NCI-H146 (cell line): ENCODE results near the gene WWC1.
"Not testable (repeated sequence)": the region's sequence is repeated elsewhere in the genome, so short reads cannot be mapped to it uniquely, and the experiment has no call there.

Source experiments
- DNase-seq: peaks from one replicate; lab custom pipeline; 2025; lab: John Stamatoyannopoulos, UW

Gene WWC1

DNA sequence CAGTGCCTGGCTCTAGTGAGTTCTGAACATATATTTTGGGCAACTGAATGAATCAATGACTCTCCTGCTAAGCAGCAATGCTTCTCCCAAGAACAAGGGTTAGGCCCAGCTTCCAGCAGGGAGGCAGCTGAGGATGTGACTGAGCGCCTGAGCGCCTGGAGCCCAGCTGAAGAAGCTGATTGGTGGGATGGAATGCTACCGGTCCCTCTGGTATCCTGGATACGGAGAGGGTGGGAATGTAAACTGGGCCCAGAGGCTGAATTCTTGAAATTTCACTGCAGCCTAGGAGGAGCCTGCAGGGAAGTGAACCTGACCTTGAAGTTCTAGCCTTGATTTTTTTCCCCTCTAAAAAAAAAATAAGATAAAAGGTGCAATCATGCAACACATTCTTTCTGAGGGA, 43.2 kb downstream of the WWC1 start:
- peak; percentile 3 for DNase-seq

DNA sequence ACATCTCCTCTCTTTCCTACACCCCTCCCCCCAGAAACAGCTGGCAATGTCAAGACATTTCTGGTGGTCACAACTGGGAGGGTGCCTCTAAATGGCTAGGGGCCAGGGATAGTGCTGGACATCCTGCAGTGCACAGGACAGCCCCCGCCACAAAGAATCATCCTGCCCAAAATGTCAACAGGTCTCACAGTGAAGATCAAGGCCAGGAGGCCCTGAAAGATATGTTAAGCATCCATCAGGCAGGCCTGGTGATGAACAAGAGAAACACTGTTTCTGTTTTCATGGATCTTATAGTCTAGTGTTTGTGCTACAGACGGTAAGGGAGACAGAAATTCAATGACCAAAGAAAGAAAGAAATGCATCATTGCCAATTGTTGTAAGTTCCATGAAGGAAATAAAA, 45.9 kb downstream of the WWC1 start:
- DNase-seq = no peak

DNA sequence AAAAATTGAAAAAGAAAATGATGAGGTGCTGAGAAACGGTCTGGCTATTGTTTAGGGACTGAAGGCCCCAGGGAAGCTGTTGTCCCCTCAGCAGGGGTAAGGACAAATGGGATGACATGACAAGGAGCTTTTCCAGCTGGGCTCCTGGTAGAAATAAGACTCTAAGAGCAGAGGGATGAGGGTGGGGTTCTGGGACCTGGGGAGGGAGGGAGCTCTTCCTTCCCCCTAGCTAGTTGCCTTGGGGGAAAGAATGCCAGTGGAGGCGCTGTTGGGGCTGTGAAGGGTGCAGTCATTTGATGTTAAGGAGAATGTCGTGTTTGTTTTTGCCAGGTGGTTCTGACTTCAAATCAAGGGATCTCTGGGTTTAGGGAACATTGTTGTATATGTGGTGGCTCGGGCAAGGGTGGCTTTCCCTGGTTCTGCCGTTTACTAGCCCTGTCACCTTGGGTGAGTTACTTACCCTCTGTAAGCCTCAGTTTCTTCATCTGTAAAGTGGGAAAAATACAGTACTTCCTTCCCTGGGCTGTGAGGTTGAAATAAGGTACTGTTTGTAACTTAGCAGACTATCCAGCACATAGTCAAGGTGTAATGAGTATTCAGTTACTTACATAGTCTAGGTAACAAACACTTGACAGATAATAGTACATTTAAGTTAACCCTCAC, 47.8 kb downstream of the WWC1 start:
- peak; percentile 39 for DNase-seq

DNA sequence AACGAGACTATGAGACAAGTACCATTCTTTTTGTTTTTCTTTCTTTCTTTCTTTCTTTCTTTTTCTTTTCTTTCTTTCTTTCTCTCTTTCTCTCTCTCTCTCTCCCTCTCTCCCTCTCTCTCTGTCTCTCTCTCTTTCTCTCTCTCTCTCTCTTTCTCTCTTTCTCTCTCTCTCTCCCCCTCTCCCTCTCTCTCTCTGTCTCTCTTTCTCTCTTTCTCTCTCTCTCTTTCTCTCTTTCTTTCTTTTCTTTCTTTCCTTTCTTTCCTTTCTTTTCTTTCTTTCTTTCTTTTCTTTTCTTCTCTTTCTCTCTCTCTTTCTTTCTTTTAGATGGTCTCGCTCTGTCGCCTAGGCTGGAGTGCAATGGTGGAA, 48.3 kb downstream of the WWC1 start:
- not testable (repeated sequence) for DNase-seq

DNA sequence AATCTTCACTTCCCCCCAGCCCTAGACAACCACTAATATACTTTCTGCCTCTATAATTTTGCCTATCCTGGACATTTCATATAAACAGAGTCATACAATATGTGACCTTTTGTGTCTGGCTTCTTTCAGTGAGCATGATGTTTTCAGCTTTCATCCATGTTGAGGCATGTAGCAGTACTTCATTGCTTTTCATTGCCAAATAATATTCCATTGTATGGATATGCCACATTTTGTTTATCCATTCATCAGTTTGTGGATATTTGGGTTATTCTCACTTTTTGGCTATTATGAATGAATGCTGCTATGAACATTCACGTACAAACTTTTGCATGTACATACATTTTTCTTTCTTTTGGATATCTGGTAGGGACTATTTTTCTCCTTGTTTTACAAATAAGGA, 49.0 kb downstream of the WWC1 start:
- no peak for DNase-seq

DNA sequence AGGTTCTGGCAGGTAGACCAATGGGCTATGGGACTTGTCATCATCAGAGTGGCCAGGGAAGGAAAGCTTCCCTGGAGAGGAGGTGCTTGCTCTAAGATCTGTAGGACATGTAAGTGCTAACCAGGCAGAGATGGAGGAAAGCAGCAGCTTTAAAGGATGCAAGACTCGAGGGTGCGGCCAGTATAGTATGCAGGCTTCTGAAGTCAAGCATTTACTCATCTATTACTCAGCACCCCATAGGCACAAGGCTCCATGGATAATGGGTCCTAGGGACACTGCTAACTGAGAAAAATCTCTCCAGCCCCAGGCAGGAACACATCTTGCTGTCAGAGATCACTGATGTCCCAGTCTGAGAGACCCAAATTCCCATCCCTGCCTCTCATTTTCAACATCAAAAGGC, 49.7 kb downstream of the WWC1 start:
- no peak for DNase-seq

DNA sequence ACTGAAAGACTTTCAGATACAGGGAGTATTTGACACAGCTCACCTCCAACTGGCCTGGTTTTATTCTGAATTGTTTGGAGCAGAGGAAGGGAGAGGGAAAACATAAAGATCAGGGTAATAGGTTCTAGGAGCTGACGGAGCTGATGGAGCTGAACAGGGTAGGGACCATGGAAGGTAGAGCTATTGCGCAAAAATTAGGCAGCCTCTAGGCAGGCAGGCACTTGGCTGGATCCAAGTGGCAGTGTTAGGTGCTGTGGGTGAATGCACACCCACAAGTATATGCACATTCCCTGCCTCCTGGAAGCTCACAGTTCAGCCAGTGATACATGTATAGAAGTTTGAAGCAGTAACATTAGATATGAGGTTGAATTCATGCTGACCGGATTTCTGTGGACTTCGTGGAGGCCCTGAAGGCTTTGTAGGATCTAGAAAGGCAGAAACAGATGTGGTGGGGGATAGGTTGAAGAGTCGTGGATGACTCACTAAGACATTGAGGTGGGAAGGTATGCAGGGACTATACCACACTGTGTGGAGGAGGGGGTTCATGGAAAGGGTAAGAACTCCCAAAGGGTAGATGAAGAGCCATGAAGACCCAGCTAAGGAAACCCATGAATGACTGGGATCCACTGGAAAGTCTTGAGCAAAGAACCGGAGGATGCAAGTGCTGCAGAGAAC, 50.8 kb downstream of the WWC1 start:
- no peak for DNase-seq

DNA sequence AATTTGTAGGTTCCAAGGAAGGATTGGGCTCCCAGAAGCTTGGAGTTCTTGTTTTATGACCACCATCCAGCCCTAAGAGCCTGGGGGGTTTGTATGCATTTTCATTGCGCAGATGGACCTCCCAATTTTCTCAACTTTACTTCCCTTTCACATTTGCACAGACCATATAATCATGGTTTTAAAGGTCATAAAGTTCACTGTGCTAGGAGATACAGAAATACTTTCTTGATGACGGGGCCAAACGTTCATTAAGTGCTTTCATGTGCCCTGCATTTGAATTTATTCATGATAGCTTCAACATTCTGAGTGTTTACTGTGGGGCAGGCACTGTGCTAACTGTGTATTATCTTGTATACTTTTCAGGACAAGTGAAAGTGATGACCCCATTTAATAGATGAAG, 51.5 kb downstream of the WWC1 start:
- DNase-seq = no peak

DNA sequence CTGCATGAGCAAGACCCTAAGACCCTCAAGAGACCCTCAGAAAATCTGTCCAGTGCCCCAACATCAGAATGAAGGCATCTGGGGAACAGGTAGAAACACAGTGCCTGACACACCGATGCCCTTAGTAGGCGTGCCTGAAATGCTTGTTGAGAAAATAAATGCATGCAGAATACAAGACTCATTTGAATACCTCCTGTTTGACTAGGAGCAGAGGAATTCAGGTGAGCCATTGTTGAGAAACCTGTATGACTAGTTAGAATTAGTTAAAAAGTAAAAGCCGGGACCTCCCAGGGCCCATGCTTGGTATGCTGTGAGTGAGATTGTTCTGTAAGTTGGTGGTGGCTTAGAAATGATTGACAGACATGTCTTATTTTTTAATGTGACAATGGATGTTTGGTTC, 55.0 kb downstream of the WWC1 start:
- DNase-seq = no peak

DNA sequence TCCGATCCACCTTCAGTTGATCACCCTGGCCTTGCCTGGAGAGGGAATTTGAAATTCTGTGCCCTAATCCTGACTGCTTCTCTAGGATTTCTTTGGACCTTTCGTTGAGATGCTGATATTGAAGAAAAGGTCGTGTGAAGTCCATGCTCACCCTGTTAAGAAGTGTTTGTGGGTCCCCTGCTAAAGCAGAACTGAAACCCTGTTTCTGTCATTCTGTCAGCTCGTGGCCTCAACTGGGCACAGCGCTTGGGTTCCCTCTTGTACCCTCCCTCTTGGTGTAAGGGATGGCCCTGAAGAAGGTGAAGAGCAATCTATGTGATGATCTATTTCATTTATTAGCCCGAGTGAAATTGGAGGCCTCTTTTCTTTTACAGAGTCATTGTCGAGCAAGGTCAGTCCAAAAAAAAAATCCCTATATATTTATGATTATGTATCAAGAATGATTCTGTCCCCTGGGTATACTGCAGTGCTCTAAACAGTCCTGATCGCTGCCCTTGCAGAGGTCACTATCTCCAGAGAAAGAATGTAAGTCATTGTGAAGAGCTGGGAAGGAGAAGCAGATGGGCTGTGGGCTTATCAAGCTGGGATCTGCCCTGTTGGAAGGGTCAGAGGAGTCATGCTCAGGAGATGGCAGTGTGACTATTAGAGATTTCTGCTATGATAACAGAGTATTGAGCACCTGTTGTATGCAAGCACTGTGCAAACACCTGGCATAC, 56.1 kb downstream of the WWC1 start:
- DNase-seq = no peak

DNA sequence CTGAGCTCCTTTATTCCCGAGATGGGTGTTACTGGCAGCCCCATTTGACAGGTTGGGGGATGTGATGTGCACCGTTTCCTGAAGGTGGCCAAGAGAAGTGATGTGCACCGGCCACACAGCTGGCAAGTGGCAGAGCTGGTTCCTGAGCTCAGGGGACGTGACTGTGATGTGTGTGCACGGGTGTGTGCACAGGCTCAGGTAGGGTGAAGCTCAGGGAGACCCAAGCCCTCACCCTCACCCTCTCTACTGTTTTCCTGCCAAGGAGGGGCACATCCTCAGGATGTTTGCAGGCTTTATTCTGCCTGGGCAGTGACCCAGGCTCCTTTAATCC, 56.6 kb downstream of the WWC1 start:
- no peak for DNase-seq

DNA sequence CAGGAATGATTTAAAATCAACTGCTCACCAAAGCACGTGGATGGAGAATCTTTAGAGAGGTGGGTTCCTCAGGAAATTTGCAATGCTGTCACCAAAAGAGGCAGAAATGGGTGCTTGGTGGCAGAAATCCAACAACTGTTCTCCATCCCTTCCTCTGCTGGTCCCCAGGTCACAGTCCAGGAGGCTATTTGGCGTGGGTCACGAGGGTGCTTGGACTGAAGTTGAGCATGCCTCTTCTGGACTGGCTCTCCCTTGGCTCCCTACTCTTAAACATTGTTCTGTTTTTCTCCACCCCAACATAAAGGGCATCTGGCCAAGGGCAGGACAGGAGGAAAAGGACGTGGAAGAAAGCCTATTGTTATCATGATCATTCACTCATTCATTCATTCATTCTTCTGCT, 58.9 kb downstream of the WWC1 start:
- DNase-seq = no peak

DNA sequence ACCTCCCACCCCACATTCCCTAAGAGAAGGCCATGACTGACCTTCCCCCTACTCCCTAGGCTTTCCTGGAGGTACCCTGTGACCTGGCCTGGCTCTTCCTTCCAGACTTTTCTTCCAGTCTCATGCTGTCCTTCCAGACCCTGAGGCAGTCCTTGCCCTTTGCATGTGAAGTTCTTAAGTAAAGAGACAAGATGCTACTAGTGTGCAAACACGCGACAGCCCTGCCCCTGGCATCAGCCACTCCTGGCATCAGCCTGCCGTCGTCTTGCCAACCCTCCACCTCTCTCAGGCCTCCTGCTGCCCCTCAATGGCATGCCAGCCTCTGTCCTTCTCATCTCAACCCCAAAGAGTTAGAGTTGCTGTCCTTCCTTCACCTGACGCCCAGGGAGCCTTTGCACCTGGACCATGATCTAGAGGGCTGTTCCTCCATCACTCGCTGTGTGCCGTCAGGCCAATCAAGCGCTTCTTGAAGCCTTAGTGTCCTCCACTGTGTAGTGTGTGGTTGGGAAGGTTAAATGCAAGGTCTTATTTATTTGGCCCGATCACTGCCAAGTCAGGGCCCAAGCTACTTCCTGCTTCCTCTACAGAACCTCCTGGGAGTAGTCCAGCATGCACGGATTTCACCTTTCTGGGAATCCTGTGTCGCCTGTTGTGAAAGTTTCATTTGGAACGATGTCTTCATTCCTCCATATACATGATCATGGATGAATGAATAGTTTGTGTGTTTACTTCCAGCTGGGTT, 61.9 kb downstream of the WWC1 start:
- DNase-seq = no peak

DNA sequence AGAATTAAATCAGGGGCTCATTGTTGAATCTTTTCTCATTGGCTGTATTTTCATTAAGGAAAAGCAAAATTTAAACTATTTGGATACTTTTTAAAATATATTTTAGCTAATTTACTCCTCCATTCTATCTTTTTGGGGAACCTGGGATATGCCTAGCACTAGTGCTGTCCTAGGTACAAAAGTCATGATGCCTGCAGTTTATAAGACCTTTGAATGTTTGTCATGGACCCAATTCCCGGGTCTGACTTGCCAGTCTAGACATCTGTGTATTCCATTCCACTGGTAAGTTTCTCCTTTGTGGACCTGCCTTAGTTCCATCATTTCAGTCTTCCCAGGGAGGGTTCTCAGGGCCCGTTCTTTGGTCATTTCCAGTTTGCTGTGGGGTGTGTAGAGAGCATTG, 63.0 kb downstream of the WWC1 start:
- no peak for DNase-seq

DNA sequence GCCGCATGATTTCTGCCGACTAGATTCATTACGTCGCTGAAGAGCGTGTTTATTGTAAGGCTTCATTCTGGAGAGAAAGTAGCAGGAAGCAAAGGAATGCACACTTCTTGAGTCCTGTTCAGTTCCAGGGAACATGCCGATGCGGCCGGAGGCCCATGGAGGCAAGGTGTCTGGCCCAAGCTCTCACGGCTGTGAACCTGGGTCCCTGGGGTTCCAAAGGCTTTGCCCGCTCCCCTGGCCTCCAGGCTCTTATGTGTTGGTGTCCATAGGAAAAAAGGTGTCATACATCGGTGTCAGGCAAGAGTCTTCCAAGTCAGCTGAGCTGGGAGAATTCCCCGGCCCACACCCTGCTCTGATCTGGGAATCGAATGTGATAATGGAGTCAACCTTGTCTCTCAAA, 64.7 kb downstream of the WWC1 start:
- DNase-seq = no peak

DNA sequence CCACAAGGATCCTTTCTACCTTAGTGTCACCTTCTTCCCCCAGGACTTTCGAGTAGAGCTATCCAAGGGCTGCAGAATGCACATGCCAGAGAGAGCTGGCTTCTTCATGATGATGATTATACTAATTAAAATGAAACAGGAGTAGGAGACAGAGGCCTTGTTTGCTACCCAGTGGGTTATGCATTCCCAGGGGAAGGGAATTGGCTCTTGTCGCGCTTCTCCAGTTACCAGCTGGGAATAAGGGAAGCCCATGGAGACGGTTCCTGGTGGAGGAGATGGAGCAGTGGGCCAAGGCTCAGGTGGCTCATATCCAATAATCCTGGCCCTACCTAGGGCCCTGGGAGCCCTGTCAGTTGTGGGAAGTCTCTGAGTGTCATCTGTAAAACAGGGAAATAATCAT, 65.1 kb downstream of the WWC1 start:
- DNase-seq = peak; percentile 9

DNA sequence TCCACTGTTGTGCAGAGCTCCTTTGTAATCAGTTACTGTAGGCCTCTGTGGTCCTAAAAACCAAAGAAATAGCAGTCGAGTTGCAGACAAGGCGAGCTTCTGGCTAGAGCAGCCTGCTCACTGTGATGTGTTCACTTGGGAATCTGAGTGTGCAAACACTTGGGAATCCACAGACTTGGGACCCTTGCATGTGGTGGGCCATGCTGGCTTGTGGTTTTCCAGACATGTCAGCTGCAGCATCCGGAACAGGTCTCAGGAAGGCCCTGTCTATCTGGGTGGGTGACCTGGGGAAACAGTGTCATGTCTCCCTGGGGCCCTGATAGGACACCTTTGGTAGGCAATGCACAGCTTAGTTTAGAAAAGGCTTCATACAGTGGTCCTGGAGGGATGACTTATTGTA, 66.4 kb downstream of the WWC1 start:
- no peak for DNase-seq

DNA sequence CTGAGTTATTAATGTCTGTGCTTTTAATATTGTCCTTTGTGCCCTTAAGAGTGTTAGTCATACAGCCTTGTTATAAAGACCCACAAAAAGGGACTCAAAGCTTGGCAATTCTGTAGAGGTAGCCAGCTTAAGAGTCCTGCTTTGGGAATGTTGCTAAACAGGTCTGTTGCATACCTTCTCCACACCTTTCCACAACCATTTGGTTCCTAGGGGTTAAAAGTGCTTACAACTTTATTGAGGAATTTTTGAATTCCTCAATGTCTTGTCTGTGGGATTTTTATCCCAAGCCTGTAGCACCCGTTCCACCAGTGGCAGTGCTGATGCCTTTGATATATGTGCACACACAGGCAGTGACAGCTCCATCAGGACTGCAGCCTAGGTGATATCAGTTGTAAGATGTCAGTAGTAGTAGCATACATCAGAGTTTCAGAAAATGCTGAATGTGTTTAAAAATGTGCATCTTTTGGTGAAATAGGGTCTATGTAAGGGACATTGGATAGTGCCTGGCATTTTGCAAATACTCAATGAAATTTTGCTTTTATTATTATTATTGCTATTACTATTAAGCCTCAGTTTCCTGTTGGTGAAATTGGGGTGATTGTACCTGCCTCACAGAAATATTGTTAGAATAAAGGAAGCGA, 68.5 kb downstream of the WWC1 start:
- no peak for DNase-seq

DNA sequence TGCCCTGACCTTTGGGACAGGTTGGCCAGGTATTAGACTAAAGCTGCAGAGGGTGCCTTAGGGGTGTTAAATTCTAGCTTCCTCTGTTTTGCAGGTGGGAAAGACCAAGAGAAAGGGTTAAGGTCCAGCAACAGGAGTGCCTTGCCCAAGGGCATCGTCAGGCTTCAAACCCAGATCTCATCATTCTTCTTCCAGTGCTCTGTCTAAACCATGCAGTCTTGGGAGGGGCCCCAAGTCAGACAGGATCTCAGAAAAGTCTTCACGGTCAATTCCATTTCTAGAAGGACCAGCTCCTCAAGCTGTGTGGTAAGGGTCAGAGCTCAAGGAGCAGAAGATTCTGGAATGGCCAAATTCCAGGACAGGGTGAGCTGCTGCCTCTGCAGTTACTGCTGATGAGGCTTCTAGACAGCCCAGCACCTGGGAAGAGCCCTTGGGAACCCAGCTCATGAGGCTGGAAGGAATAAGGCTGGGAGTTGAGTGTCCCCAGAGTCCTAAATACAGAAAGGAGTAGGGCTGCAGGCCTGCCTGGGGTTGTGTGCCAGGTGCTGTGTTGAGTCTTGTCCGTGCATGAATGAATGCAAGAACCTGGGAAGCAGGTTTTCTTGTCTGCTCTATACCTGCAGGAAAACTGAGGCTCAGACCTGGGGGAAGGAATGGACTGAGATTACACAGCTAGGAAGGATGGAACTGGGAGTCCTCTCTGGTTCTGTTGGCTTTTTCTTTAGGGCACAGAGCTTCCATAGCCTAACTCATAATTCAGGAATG, 69.3 kb downstream of the WWC1 start:
- no peak for DNase-seq

DNA sequence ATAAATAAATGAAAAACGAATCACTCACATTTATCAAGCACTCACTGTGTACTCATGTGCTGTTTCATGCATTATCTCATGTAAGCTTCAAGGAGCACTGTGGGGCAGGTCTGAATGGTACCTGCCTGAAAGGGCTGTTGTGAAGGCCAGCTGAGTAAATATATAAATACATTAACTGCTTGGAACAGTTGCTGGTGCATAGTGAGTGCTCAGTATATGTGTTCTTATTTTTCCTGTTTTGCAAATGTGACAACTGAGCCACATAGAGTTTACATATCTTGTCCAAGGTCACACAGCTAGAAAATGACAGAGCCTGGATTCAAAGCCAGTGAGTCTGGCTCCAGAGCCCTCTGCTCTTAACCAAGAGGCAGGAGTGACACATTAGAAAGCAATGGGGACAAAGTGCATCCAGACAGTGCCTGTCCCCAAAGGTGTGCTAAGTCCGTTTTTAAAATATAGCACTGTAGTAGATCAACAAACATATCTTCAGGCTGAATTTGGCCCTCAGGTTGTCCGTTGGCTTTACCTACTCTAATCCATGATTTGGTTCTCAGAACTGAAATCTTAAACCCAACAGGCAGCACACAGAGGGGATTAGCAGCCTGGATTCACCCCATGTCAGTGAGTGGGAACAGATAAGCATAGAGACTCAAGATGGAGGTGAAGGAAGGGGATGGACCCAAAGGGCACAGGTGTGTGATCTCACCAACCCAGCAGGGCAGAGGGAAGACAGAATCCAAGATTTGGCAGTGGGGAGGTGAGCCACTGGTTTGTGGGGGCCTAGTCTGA, 70.8 kb downstream of the WWC1 start:
- peak; percentile 53 for DNase-seq

DNA sequence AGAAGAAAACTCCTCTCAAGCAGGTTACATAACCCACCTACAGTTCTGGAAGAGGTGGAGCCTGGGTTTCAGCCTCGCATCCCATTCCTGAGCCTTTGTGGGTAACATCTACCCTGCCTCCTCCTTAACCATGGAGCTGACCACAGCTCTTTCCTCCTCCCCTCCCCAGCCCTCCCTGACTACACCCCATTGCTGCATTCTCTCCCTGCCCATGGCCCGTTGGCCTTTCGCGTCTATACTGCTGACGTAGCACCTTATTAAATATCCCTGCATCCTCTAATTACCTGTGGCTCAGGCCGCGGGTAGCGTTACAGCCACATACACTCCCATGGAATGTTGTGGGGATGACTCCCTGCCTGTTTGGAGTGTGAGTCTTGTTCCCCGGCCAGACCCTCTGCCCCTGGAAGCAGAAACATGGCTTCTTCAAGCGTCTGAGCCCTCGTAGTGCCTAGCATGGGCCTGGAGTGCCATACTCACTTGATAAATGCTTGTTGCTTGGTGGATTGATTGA, 72.8 kb downstream of the WWC1 start:
- DNase-seq = no peak
